B cell (primary cell): ENCODE results near the gene DCAKD.

Experiments
- EZH2 ChIP-seq: IDR thresholded peaks from 2 replicates; pipeline ENCODE4 v1.6.1; 2012; ENCODE audit warnings: borderline replicate concordance, low read depth, mild to moderate bottlenecking, moderate library complexity, low read length; ENCODE audit not compliant: insufficient read depth, poor library complexity, severe bottlenecking
- TF ChIP-seq, protein P1 (sequence below): fragments of 200-600 bp; IDR thresholded peaks from one replicate; pipeline ENCODE4 v1.8.0; 2022; ENCODE audit warnings: antibody characterized with exemption, mild to moderate bottlenecking

DNA sequence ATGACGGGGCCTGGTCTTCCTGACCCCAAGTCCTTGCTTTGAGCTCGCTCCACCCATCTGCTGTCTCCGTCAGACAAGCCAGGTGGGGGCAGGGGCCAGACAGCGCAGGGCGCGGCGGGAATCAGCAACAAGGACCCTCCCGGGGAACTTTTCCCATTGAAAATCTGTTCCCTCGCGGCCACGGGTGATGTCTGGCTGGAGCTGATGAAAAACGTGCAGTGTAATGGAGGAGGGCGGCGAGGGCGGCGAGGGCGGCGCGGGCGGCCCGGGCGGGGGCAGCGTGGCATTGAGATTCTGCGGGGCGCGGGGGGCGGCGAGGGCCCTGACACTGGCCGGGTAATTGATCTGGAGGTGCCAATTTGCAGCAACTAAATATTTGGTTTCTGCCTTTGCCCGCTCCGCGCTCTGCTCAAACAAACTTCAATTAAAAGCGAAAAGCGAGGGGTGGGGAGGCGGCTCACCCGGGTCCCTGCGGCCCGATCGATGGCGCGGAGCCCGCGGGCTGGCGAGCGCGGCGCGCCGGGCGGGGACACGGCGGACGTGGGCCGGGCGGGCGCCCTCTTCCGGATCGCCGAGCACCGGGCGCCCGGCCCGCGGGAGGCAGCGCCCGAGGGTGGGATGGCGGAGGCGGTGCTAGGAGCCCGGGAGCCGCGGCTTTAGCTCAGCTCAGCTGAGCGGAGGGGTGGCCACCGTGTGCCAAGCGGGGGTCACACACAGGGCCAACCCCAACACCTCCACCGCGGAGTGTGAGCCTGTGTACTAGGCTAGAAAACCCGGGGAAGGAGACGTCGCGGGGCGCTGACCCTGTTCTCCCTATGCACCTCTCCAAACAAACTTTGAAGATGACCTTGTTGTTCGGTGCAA is 32.4 kb downstream of the DCAKD start:
- TF ChIP-seq, protein P1, sequence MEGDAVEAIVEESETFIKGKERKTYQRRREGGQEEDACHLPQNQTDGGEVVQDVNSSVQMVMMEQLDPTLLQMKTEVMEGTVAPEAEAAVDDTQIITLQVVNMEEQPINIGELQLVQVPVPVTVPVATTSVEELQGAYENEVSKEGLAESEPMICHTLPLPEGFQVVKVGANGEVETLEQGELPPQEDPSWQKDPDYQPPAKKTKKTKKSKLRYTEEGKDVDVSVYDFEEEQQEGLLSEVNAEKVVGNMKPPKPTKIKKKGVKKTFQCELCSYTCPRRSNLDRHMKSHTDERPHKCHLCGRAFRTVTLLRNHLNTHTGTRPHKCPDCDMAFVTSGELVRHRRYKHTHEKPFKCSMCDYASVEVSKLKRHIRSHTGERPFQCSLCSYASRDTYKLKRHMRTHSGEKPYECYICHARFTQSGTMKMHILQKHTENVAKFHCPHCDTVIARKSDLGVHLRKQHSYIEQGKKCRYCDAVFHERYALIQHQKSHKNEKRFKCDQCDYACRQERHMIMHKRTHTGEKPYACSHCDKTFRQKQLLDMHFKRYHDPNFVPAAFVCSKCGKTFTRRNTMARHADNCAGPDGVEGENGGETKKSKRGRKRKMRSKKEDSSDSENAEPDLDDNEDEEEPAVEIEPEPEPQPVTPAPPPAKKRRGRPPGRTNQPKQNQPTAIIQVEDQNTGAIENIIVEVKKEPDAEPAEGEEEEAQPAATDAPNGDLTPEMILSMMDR = no peak
- peak; percentile 73 for TF ChIP-seq EZH2
